HG03571 (cell line): Measurements from ENCODE around the gene CES2.
"Not testable (repeated sequence)": the region's sequence is repeated elsewhere in the genome, so short reads cannot be mapped to it uniquely, and the experiment has no call there.

Experiments
- ATAC-seq: cut with Tn5 transposase; IDR thresholded peaks from one replicate; pipeline ENCODE4 v1.9.1; 2021; ENCODE audit not compliant: unreplicated experiment

The CES2 gene

GRCh38 chr16:66976746-66977145 is 41.4 kb downstream of the CES2 start:
- ATAC-seq, result no peak

- ATAC-seq, result peak; percentile 81
Observed at GRCh38 chr16:66977341-66978113, 42.2 kb downstream of the CES2 start.

GRCh38 chr16:66979011-66979717 is 43.8 kb downstream of the CES2 start:
- no peak for ATAC-seq

GRCh38 chr16:66983033-66983432 is 47.7 kb downstream of the CES2 start:
- no peak for ATAC-seq

- ATAC-seq, result no peak
Observed at GRCh38 chr16:66984892-66985311, 49.6 kb downstream of the CES2 start.

- no peak for ATAC-seq
Observed at GRCh38 chr16:66986559-66986958, 51.2 kb downstream of the CES2 start.

- ATAC-seq, result no peak
Observed at GRCh38 chr16:66988197-66988788, 53.0 kb downstream of the CES2 start, which contains the start of gene CES4A. TSS of gene CES4A (plus strand) at chr16:66988589. CDS start at chr16:66988773, 184 bp downstream.

GRCh38 chr16:66991545-66992077 is 56.3 kb downstream of the CES2 start:
- ATAC-seq, result no peak

- not testable (repeated sequence) for ATAC-seq
Observed at GRCh38 chr16:66993558-66993957, 58.2 kb downstream of the CES2 start.
